Measurements from ENCODE around the gene PPL. TPM values are rescaled to one million over a fixed set of nuclear protein-coding genes. Genes with fewer than 3 reads are reported as not detected.
A peak's percentile ranks its signal among the peaks of the same experiment; 100 is the strongest.

The PPL gene
- total and polyA plus RNA-seq, 2 of the 13 experiments (the other 11 are each of a cell fraction or from before 2014, with no cell fraction given): 5.7 to 6.6 TPM

DNA sequence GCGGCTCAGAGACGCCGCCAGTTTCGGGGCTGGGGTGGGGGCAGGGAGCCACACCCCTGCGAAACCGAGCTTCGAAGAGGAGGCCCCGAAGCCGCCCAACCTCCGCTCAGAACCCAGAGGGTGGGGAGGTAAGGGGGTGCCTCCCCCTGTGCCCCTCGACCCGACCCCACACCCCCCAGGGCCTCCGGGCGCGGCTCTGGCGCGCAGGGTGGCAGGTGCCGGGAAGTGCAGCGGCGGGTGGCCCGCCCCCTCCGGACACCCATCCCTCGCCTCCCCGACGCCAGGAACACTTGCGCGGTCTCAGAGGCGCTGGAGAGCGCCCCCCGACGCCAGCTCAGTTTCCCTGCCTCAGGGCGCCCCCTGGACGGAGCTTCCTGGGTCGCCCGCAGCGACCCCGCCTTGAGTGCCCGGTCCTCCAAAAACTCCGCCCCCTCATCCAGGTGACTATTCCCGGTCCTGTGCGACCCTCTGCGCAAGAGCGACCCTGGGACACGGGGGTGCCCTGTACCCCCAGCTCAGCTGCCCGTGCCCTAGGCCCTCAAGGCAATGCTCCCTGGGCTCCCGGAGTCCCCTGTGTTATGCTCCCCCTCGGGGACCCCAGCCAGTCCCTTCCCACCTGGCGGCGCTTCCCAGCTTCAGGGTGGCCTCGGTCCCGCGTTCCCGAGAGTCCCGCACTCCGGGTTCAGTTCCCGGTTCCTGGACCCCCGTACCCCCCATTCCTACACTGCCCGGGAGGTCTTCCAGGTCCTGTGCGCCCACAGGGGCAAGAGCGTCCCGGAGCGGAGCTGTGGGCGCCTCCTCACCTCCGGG, 562 bp downstream of the PPL start (continued):
- TF ChIP-seq, protein P1, sequence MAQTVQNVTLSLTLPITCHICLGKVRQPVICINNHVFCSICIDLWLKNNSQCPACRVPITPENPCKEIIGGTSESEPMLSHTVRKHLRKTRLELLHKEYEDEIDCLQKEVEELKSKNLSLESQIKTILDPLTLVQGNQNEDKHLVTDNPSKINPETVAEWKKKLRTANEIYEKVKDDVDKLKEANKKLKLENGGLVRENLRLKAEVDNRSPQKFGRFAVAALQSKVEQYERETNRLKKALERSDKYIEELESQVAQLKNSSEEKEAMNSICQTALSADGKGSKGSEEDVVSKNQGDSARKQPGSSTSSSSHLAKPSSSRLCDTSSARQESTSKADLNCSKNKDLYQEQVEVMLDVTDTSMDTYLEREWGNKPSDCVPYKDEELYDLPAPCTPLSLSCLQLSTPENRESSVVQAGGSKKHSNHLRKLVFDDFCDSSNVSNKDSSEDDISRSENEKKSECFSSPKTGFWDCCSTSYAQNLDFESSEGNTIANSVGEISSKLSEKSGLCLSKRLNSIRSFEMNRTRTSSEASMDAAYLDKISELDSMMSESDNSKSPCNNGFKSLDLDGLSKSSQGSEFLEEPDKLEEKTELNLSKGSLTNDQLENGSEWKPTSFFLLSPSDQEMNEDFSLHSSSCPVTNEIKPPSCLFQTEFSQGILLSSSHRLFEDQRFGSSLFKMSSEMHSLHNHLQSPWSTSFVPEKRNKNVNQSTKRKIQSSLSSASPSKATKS (CRISPR knock-in tag; IDR thresholded peaks at IDR 0.05): no peak
- TF ChIP-seq ZFP62 (CRISPR knock-in tag; IDR thresholded peaks at IDR 0.05): no peak
- no peak for TF ChIP-seq ARNT2 (CRISPR knock-in tag; IDR thresholded peaks at IDR 0.05; ENCODE audit: low read depth)
- TF ChIP-seq, protein P2, sequence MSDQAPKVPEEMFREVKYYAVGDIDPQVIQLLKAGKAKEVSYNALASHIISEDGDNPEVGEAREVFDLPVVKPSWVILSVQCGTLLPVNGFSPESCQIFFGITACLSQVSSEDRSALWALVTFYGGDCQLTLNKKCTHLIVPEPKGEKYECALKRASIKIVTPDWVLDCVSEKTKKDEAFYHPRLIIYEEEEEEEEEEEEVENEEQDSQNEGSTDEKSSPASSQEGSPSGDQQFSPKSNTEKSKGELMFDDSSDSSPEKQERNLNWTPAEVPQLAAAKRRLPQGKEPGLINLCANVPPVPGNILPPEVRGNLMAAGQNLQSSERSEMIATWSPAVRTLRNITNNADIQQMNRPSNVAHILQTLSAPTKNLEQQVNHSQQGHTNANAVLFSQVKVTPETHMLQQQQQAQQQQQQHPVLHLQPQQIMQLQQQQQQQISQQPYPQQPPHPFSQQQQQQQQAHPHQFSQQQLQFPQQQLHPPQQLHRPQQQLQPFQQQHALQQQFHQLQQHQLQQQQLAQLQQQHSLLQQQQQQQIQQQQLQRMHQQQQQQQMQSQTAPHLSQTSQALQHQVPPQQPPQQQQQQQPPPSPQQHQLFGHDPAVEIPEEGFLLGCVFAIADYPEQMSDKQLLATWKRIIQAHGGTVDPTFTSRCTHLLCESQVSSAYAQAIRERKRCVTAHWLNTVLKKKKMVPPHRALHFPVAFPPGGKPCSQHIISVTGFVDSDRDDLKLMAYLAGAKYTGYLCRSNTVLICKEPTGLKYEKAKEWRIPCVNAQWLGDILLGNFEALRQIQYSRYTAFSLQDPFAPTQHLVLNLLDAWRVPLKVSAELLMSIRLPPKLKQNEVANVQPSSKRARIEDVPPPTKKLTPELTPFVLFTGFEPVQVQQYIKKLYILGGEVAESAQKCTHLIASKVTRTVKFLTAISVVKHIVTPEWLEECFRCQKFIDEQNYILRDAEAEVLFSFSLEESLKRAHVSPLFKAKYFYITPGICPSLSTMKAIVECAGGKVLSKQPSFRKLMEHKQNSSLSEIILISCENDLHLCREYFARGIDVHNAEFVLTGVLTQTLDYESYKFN (CRISPR knock-in tag; conservative IDR thresholded peaks at IDR 0.05): peak; percentile 12; the same call in 1 of the 2 replicates
- no peak for TF ChIP-seq ZFY (CRISPR knock-in tag; IDR thresholded peaks at IDR 0.05)
- TF ChIP-seq REXO4 (CRISPR knock-in tag; IDR thresholded peaks at IDR 0.05; ENCODE audit: borderline replicate concordance): no peak
- TF ChIP-seq NR2C2 (CRISPR knock-in tag; IDR thresholded peaks at IDR 0.05; ENCODE audit: borderline replicate concordance): no peak
- no peak for TF ChIP-seq GPN1 (CRISPR knock-in tag; IDR thresholded peaks at IDR 0.05; ENCODE audit: borderline replicate concordance)
- TF ChIP-seq, protein P3, sequence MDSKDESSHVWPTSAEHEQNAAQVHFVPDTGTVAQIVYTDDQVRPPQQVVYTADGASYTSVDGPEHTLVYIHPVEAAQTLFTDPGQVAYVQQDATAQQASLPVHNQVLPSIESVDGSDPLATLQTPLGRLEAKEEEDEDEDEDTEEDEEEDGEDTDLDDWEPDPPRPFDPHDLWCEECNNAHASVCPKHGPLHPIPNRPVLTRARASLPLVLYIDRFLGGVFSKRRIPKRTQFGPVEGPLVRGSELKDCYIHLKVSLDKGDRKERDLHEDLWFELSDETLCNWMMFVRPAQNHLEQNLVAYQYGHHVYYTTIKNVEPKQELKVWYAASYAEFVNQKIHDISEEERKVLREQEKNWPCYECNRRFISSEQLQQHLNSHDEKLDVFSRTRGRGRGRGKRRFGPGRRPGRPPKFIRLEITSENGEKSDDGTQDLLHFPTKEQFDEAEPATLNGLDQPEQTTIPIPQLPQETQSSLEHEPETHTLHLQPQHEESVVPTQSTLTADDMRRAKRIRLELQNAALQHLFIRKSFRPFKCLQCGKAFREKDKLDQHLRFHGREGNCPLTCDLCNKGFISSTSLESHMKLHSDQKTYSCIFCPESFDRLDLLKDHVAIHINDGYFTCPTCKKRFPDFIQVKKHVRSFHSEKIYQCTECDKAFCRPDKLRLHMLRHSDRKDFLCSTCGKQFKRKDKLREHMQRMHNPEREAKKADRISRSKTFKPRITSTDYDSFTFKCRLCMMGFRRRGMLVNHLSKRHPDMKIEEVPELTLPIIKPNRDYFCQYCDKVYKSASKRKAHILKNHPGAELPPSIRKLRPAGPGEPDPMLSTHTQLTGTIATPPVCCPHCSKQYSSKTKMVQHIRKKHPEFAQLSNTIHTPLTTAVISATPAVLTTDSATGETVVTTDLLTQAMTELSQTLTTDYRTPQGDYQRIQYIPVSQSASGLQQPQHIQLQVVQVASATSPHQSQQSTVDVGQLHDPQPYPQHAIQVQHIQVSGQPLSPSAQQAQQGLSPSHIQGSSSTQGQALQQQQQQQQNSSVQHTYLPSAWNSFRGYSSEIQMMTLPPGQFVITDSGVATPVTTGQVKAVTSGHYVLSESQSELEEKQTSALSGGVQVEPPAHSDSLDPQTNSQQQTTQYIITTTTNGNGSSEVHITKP (CRISPR knock-in tag; IDR thresholded peaks at IDR 0.05; ENCODE audit: low read depth): no peak
- no peak for TF ChIP-seq ZNF776 (CRISPR knock-in tag; IDR thresholded peaks at IDR 0.05)
- 0 out of 2 replicates have a peak, but pooled peaks have one; percentile 21 for TF ChIP-seq MED1 (CRISPR knock-in tag; IDR thresholded peaks at IDR 0.05)
- no peak for TF ChIP-seq ZFP36L2 (CRISPR knock-in tag; IDR thresholded peaks at IDR 0.05)
- no peak for TF ChIP-seq RORA (CRISPR knock-in tag; IDR thresholded peaks at IDR 0.05)
- TF ChIP-seq CHD4 (IDR thresholded peaks at IDR 0.05; ENCODE audit: borderline replicate concordance, low read length): no peak
- TF ChIP-seq, protein P4, sequence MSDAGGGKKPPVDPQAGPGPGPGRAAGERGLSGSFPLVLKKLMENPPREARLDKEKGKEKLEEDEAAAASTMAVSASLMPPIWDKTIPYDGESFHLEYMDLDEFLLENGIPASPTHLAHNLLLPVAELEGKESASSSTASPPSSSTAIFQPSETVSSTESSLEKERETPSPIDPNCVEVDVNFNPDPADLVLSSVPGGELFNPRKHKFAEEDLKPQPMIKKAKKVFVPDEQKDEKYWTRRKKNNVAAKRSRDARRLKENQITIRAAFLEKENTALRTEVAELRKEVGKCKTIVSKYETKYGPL (CRISPR knock-in tag; IDR thresholded peaks at IDR 0.05): no peak
- no peak for TF ChIP-seq SPEN (CRISPR knock-in tag; IDR thresholded peaks at IDR 0.05; ENCODE audit: low read depth)
- TF ChIP-seq ZNF530 (CRISPR knock-in tag; IDR thresholded peaks at IDR 0.05; ENCODE audit: low read depth): no peak

All from HepG2 (cell line).